ENCODE results near the gene RREB1. TPM values are rescaled to one million over a fixed set of nuclear protein-coding genes. Genes with fewer than 3 reads are reported as not detected.

Gene RREB1
- polyA plus RNA-seq, 2 of the 4 experiments (the other 2 are of a cell fraction) = 2.2 to 5.0 TPM

DNA sequence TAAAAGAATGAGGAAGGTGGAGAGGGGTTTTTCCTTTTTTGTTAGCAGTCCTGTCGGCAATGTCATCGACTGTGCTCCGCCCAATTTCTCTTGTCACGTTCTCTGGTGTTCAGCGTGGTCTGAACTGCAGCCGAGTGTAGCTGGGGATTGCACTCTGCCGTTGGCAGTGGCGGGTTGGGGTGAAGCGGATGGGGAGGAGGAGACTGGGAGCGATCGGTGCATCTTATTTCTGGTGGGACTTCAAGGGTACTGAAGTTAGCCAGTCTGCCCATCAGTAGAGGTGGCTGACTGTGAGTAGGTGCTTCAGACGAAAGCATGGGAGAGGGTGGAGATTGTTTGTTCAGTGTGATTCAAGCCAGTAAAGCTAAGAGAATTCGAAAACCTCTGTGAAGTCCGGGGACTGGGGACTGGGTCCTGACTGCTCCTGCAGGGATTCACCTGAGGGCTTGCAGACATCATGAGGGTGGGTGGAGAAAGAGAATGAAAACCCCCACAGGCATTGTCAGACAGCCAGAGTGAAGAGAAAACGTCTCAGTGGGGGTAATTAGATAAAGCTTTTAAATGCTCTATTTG is 5.1 kb downstream of the RREB1 start:
- FAIRE-seq (no peak), DNase-seq (ENCODE audit: low read depth in 1 of 2, low spot score in 1 of 2) (peak in 1 of 2 experiments; percentile 36), ATAC-seq (peak; percentile 20 to 64; a peak in 4 of 6 replicates)
- Histone ChIP-seq H3K27ac (peak overlapping the region; percentile 36 to 62; a peak in 4 of 6 replicates), H3K4me3 (peak overlapping the region; percentile 29; the same call in 2 of the 3 replicates), H3K4me2 (peak overlapping the region; percentile 95), H3K4me1 (peaks cover 58% of the 10 kb centered on the region), H3K9me3 (no peaks in the 10 kb centered on the region)
- 5% methylated on average over 15 of the region's 15 CpGs for WGBS (ENCODE audit: missing lambda C conversion rate)
- no peak for TF ChIP-seq CHD2 (IDR thresholded peaks at IDR 0.05; ENCODE audit: low read length, partially characterized antibody)
- TF ChIP-seq FOSL2 (IDR thresholded peaks at IDR 0.05) = no peak
- no peak for TF ChIP-seq FOSL2 (CRISPR knock-in tag; IDR thresholded peaks at IDR 0.05)
- POLR2A ChIA-PET = no interaction called here
- CTCF ChIA-PET = interaction anchor here (0.6 to 0.8 kb wide), 2 partner anchors 97 to 284 kb away, joined by 3 to 4 read pairs; no protein-coding TSS in a partner anchor

DNA sequence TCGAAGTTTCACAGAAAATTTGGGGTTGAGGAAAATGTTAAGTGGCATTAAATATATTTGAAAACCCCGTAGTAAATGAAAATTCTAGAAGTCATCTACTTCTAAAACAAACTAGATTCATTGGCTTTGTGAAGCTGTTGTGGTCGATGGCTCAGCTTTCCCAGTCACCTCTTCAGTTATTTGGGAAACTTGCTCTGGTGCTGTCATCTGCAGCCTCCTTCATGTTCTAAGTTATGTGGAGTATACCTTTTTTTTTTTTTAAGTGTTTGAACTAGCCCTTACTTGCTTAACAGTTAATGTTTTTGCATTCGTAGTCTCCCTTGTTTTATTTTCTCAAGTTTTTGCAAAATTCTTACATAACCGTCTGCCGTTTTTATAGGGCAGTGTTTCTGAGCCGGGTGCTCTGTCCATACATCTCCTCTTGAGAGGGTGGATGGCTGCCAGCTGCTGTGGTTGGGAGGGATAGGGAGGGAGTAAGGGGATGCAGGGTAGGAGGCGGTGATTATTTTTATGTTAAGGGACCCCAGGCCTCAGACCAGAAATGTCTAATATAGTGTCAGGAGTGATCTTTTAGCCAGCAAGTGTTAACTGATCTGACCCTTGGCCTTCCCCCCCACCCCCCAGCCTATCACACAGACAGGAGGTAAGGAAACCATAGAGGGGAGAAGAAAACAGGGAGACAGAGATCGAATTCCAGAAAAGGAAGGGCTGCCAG is 7.1 kb downstream of the RREB1 start:
- no peak overlapping the region for H3K27ac ChIP-seq
- CTCF ChIA-PET = interaction anchor here (0.7 to 1.3 kb wide), 2 partner anchors 348 to 390 kb away, joined by 3 to 6 read pairs; no protein-coding TSS in a partner anchor
- WGBS (ENCODE audit: missing lambda C conversion rate) = 70% methylated on average over 9 of the region's 9 CpGs
- H3K9me3 ChIP-seq = no peaks in the 10 kb centered on the region
- no peak for TF ChIP-seq FOSB (CRISPR knock-in tag; IDR thresholded peaks at IDR 0.05)
- TF ChIP-seq, protein P1, sequence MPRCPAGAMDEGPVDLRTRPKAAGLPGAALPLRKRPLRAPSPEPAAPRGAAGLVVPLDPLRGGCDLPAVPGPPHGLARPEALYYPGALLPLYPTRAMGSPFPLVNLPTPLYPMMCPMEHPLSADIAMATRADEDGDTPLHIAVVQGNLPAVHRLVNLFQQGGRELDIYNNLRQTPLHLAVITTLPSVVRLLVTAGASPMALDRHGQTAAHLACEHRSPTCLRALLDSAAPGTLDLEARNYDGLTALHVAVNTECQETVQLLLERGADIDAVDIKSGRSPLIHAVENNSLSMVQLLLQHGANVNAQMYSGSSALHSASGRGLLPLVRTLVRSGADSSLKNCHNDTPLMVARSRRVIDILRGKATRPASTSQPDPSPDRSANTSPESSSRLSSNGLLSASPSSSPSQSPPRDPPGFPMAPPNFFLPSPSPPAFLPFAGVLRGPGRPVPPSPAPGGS (IDR thresholded peaks at IDR 0.05) = no peak
- no peak for TF ChIP-seq CEBPB (IDR thresholded peaks at IDR 0.05)
- TF ChIP-seq, protein P2, sequence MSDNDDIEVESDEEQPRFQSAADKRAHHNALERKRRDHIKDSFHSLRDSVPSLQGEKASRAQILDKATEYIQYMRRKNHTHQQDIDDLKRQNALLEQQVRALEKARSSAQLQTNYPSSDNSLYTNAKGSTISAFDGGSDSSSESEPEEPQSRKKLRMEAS (IDR thresholded peaks at IDR 0.05) = no peak
- no peak for TF ChIP-seq EP300 (IDR thresholded peaks at IDR 0.05)
- no peak for TF ChIP-seq HOXA7 (CRISPR knock-in tag; IDR thresholded peaks at IDR 0.05)
- TF ChIP-seq CBX2 (IDR thresholded peaks at IDR 0.05; ENCODE audit: borderline replicate concordance, low read depth) = no peak
- TF ChIP-seq, protein P3, sequence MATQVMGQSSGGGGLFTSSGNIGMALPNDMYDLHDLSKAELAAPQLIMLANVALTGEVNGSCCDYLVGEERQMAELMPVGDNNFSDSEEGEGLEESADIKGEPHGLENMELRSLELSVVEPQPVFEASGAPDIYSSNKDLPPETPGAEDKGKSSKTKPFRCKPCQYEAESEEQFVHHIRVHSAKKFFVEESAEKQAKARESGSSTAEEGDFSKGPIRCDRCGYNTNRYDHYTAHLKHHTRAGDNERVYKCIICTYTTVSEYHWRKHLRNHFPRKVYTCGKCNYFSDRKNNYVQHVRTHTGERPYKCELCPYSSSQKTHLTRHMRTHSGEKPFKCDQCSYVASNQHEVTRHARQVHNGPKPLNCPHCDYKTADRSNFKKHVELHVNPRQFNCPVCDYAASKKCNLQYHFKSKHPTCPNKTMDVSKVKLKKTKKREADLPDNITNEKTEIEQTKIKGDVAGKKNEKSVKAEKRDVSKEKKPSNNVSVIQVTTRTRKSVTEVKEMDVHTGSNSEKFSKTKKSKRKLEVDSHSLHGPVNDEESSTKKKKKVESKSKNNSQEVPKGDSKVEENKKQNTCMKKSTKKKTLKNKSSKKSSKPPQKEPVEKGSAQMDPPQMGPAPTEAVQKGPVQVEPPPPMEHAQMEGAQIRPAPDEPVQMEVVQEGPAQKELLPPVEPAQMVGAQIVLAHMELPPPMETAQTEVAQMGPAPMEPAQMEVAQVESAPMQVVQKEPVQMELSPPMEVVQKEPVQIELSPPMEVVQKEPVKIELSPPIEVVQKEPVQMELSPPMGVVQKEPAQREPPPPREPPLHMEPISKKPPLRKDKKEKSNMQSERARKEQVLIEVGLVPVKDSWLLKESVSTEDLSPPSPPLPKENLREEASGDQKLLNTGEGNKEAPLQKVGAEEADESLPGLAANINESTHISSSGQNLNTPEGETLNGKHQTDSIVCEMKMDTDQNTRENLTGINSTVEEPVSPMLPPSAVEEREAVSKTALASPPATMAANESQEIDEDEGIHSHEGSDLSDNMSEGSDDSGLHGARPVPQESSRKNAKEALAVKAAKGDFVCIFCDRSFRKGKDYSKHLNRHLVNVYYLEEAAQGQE (IDR thresholded peaks at IDR 0.05) = no peak
- TF ChIP-seq, protein P4, sequence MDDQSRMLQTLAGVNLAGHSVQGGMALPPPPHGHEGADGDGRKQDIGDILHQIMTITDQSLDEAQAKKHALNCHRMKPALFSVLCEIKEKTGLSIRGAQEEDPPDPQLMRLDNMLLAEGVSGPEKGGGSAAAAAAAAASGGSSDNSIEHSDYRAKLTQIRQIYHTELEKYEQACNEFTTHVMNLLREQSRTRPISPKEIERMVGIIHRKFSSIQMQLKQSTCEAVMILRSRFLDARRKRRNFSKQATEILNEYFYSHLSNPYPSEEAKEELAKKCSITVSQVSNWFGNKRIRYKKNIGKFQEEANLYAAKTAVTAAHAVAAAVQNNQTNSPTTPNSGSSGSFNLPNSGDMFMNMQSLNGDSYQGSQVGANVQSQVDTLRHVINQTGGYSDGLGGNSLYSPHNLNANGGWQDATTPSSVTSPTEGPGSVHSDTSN (IDR thresholded peaks at IDR 0.05) = no peak
- TF ChIP-seq HEYL (CRISPR knock-in tag; IDR thresholded peaks at IDR 0.05) = no peak
- no peak for TF ChIP-seq TP53 (CRISPR knock-in tag; IDR thresholded peaks at IDR 0.05)
- no peak for TF ChIP-seq ZC3H11A (IDR thresholded peaks at IDR 0.05)
- TF ChIP-seq SREBF2 (IDR thresholded peaks at IDR 0.05) = no peak
- TF ChIP-seq NPAS2 (CRISPR knock-in tag; IDR thresholded peaks at IDR 0.05; ENCODE audit: borderline replicate concordance) = no peak
- TF ChIP-seq RARB (CRISPR knock-in tag; IDR thresholded peaks at IDR 0.05) = no peak
- no peak for TF ChIP-seq RAD21 (conservative IDR thresholded peaks at IDR 0.05 in 1 of 2, IDR thresholded peaks at IDR 0.05 in 1 of 2)
- TF ChIP-seq MAZ (IDR thresholded peaks at IDR 0.05; ENCODE audit: borderline replicate concordance, low read depth, low read length) = no peak
- TF ChIP-seq, protein P5, sequence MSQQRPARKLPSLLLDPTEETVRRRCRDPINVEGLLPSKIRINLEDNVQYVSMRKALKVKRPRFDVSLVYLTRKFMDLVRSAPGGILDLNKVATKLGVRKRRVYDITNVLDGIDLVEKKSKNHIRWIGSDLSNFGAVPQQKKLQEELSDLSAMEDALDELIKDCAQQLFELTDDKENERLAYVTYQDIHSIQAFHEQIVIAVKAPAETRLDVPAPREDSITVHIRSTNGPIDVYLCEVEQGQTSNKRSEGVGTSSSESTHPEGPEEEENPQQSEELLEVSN (IDR thresholded peaks at IDR 0.05; ENCODE audit: borderline replicate concordance, low read depth) = no peak
- no peak for TF ChIP-seq PHF8 (IDR thresholded peaks at IDR 0.05; ENCODE audit: borderline replicate concordance, low read depth)
- TF ChIP-seq, protein P6, sequence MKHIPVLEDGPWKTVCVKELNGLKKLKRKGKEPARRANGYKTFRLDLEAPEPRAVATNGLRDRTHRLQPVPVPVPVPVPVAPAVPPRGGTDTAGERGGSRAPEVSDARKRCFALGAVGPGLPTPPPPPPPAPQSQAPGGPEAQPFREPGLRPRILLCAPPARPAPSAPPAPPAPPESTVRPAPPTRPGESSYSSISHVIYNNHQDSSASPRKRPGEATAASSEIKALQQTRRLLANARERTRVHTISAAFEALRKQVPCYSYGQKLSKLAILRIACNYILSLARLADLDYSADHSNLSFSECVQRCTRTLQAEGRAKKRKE (CRISPR knock-in tag; IDR thresholded peaks at IDR 0.05; ENCODE audit: low read depth) = no peak
- ATAC-seq (no peak), DNase-seq (ENCODE audit: low read depth in 1 of 2, low spot score in 1 of 2) (no peak), FAIRE-seq (no peak)
- no peak overlapping the region for H3K4me2 ChIP-seq
- H3K4me3 ChIP-seq = no peak overlapping the region
- POLR2A ChIA-PET = no interaction called here
- peaks cover 64% of the 10 kb centered on the region for H3K4me1 ChIP-seq
